PC-3 (cell line): ENCODE results near the gene MRPS9. TPM values are rescaled to one million over a fixed set of nuclear protein-coding genes. Genes with fewer than 3 reads are reported as not detected.

ENCODE experiments used
- ATAC-seq: fragments of 200-7000 bp; cut with Tn5 transposase; 2 replicates; pipeline ENCODE4 v1.9.1; 2020; ENCODE audit warnings: mild to moderate bottlenecking, moderate library complexity
- BruUV-seq: library from RNA; stranded (reverse); fragments of 400-500 nt; replicated peaks from 2 replicates; lab custom pipeline; 2021; lab: Mats Ljungman, UMichigan
- CTCF ChIA-PET: fragments of 300-600 bp; sonication (Branson Sonifier 250); formaldehyde crosslinking; loops from one replicate; lab custom pipeline; 2022; ENCODE audit warnings: antibody characterized with exemption; lab: Charles Lee
- POLR2A ChIA-PET: fragments of 300-600 bp; sonication (Branson Sonifier 250); formaldehyde crosslinking; loops from one replicate; lab custom pipeline; 2022; ENCODE audit warnings: antibody characterized with exemption; ENCODE audit not compliant: unreplicated experiment; lab: Charles Lee
- DNase-seq: peaks from one replicate; pipeline ENCODE4 v3.0.0-alpha.2; 2015
- H2AFZ ChIP-seq: fragments of 300-600 bp; sonication (generic); 2 replicates; pipeline ENCODE4 v1.6.0; 2016; ENCODE audit warnings: antibody characterized with exemption, low read length
- H3F3A ChIP-seq: fragments of 300-600 bp; sonication (generic); one replicate; pipeline ENCODE4 v1.6.0; 2017; ENCODE audit warnings: antibody characterized with exemption, low read length, control low read depth, mild to moderate bottlenecking; ENCODE audit not compliant: unreplicated experiment
- H3K27ac ChIP-seq: fragments of 300-600 bp; sonication (generic); 2 replicates; pipeline ENCODE4 v1.5.1; 2016; ENCODE audit warnings: mild to moderate bottlenecking, low read length
- H3K27me3 ChIP-seq: fragments of 300-600 bp; sonication (generic); 2 replicates; pipeline ENCODE4 v1.6.1; 2016; ENCODE audit warnings: low read length, mixed read lengths
- H3K36me3 ChIP-seq: fragments of 300-600 bp; sonication (generic); 2 replicates; pipeline ENCODE4 v1.6.1; 2016; ENCODE audit warnings: low read depth, mixed run types, low read length, mixed read lengths
- H3K4me1 ChIP-seq: fragments of 300-600 bp; sonication (generic); 2 replicates; pipeline ENCODE4 v1.5.1; 2016; ENCODE audit warnings: low read length; ENCODE audit not compliant: insufficient read depth
- H3K4me2 ChIP-seq: fragments of 300-600 bp; sonication (generic); 2 replicates; pipeline ENCODE4 v1.6.0; 2016; ENCODE audit warnings: low read length
- H3K4me3 ChIP-seq: fragments of 300-600 bp; sonication (generic); 2 replicates; pipeline ENCODE4 v1.5.1; 2016; ENCODE audit warnings: mild to moderate bottlenecking, low read length, mixed read lengths
- H3K79me2 ChIP-seq: fragments of 300-600 bp; sonication (generic); 2 replicates; pipeline ENCODE4 v1.6.1; 2017; ENCODE audit warnings: low read length, mixed read lengths
- H3K9ac ChIP-seq: fragments of 300-600 bp; sonication (generic); 2 replicates; pipeline ENCODE4 v1.6.0; 2016; ENCODE audit warnings: mild to moderate bottlenecking, low read length
- H3K9me2 ChIP-seq: fragments of 300-600 bp; sonication (generic); replicated peaks from 2 replicates; pipeline ENCODE4 v1.6.1; 2016; ENCODE audit warnings: mixed run types, low read length, mixed read lengths
- H3K9me3 ChIP-seq: fragments of 300-600 bp; sonication (generic); 2 replicates; pipeline ENCODE4 v1.6.1; 2016; ENCODE audit warnings: low read length, mixed read lengths
- H4K20me1 ChIP-seq: fragments of 300-600 bp; sonication (generic); 2 replicates; pipeline ENCODE4 v1.6.1; 2016; ENCODE audit warnings: low read length, mixed read lengths
- EZH2 ChIP-seq: fragments of 300-600 bp; sonication (generic); IDR thresholded peaks from one replicate; pipeline ENCODE4 v1.6.1; 2017; ENCODE audit warnings: antibody characterized with exemption, mild to moderate bottlenecking, low read length; ENCODE audit not compliant: unreplicated experiment
- EZH2phosphoT487 ChIP-seq: fragments of 300-600 bp; sonication (generic); IDR thresholded peaks from 2 replicates; pipeline ENCODE4 v1.6.1; 2018; ENCODE audit warnings: mild to moderate bottlenecking, antibody characterized with exemption, low read length, borderline replicate concordance
- intact Hi-C: fragments of 100-400 bp; cut with micrococcal nuclease; formaldehyde crosslinking; loops from 2 replicates; pipeline ENCODE4 v1.9.0; 2023
- total RNA-seq: library from RNA; depleted of rRNA; stranded (reverse); fragments of >200 nt; gene quantifications from 2 replicates; pipeline ENCODE4 v1.2.3, GENCODE V29; 2014
- TF ChIP-seq, protein P1 (sequence below): fragments of 300-600 bp; sonication (generic); conservative IDR thresholded peaks from 2 replicates; pipeline ENCODE4 v1.5.1; 2017; ENCODE audit warnings: antibody characterized with exemption, low read depth, mild to moderate bottlenecking, low read length

Gene MRPS9
- total RNA-seq, 1 experiment from 2014 or later: 64.0 TPM

DNA sequence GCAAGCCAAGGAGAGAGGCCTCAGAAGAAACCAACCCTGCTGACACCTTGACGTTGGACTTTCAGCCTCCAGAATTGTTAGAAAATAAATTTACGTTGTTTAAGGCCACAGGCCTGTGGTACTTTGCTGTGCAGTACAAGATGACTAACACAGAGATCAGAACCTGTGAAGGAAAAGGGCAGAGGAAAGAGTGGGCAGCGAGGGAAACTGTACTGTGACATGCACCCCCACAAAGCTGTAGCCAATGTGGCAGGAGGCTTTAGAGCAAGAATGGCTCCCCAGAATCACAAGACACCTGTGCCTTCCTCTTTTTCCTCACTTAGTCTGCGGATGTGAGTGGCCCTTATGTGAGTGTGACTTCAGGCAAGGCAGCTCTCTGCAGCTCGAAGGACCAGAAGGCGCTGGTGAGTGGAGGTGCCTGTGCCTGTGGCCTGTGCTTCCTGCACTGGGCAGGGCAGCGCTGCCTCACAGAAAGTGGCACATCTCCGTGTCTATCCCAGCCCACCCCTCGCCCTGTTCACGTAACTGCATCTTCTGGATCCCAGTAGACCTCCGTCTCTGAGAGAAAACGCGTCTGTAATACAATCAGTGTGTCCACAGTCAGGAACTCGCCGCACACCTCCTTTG lies 89.5 kb downstream of the MRPS9 start:
- Histone ChIP-seq H3K27ac (no peak overlapping the region), H3K9me3 (no peaks in the 10 kb centered on the region), H3K4me2 (no peak overlapping the region), H3F3A (no peaks in the 10 kb centered on the region), H4K20me1 (no peaks in the 10 kb centered on the region), H3K27me3 (peaks cover 25% of the 10 kb centered on the region), H3K36me3 (no peaks in the 10 kb centered on the region), H3K79me2 (no peaks in the 10 kb centered on the region), H3K4me3 (no peak overlapping the region), H3K9ac (no peak overlapping the region), H2AFZ (no peak overlapping the region), H3K9me2 (no peaks in the 10 kb centered on the region), H3K4me1 (no peaks in the 10 kb centered on the region)
- DNase-seq (no peak), ATAC-seq (no peak)
- BruUV-seq: no TSS peak
- POLR2A ChIA-PET: no interaction called here
- TF ChIP-seq EZH2phosphoT487 (no peak), EZH2 (no peak)
- TF ChIP-seq, protein P1, sequence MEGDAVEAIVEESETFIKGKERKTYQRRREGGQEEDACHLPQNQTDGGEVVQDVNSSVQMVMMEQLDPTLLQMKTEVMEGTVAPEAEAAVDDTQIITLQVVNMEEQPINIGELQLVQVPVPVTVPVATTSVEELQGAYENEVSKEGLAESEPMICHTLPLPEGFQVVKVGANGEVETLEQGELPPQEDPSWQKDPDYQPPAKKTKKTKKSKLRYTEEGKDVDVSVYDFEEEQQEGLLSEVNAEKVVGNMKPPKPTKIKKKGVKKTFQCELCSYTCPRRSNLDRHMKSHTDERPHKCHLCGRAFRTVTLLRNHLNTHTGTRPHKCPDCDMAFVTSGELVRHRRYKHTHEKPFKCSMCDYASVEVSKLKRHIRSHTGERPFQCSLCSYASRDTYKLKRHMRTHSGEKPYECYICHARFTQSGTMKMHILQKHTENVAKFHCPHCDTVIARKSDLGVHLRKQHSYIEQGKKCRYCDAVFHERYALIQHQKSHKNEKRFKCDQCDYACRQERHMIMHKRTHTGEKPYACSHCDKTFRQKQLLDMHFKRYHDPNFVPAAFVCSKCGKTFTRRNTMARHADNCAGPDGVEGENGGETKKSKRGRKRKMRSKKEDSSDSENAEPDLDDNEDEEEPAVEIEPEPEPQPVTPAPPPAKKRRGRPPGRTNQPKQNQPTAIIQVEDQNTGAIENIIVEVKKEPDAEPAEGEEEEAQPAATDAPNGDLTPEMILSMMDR: no peak
- CTCF ChIA-PET: no interaction called here
- intact Hi-C loops: no loop called here

DNA sequence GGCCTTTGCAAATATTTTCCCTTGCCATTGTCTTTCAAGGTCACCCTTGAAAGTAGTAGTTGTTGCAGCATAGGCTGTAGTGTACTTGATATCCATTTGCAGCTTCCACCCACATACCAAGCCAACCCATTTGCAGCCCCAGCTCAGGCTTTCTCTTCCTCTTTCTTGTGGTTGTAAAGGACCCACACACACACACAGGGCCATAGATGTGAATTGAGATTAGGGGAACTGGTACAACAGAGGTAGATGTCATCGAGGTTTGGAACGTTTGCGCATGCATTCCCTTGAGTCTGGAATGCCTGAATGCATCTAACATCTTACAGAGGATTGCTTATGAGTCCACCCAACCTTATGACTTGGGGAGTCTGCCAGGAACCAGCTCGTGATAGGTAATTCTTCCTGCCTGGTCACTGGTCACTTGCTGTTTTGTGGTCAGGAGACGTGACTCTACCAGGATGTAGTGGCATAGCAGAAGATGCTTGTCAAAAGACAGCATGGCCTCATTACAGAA lies 91.9 kb downstream of the MRPS9 start:
- H3K4me3 ChIP-seq: no peak overlapping the region
- no peaks in the 10 kb centered on the region for H3K79me2 ChIP-seq
- H3K9me3 ChIP-seq: no peaks in the 10 kb centered on the region
- H3K27me3 ChIP-seq: peaks cover 37% of the 10 kb centered on the region
- no peaks in the 10 kb centered on the region for H3F3A ChIP-seq
- no peak for ATAC-seq
- H2AFZ ChIP-seq: no peak overlapping the region
- CTCF ChIA-PET: no interaction called here
- no peaks in the 10 kb centered on the region for H3K36me3 ChIP-seq
- no peak overlapping the region for H3K4me2 ChIP-seq
- TF ChIP-seq EZH2 (no peak), EZH2phosphoT487 (no peak)
- TF ChIP-seq, protein P1: no peak
- no peaks in the 10 kb centered on the region for H4K20me1 ChIP-seq
- BruUV-seq: no TSS peak
- POLR2A ChIA-PET: no interaction called here
- intact Hi-C loops: no loop called here
- H3K27ac ChIP-seq: no peak overlapping the region
- no peak overlapping the region for H3K9ac ChIP-seq
- H3K9me2 ChIP-seq: no peaks in the 10 kb centered on the region
- H3K4me1 ChIP-seq: no peaks in the 10 kb centered on the region
- no peak for DNase-seq

DNA sequence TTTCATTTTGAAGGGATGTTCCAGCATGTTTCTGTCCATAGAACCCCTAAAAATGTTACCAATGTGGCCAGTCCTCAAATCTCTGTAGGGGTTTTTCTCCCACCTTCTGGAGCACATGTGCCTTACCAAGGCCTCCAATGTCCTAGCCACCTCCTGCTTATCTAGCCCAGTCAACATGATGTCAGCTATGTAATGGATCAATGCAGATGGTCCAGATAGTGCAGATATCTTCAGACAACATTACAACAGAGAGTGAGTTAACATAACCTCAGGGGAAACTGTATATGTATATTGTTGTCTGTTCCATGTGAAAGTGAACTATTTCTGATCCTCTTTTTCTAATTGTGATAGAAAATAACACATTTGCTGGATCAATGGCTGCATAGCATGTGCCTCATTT lies 92.7 kb downstream of the MRPS9 start:
- ChIA-PET CTCF (no interaction called here), POLR2A (no interaction called here)
- no peak overlapping the region for H3K27ac ChIP-seq
- H4K20me1 ChIP-seq: no peaks in the 10 kb centered on the region
- H3K9me2 ChIP-seq: no peaks in the 10 kb centered on the region
- H3K79me2 ChIP-seq: no peaks in the 10 kb centered on the region
- H3K4me3 ChIP-seq: no peak overlapping the region
- H3K4me1 ChIP-seq: no peaks in the 10 kb centered on the region
- no peaks in the 10 kb centered on the region for H3F3A ChIP-seq
- H3K4me2 ChIP-seq: no peak overlapping the region
- BruUV-seq: no TSS peak
- DNase-seq: no peak
- no peak for ATAC-seq
- TF ChIP-seq, protein P1: no peak
- no peak for TF ChIP-seq EZH2
- TF ChIP-seq EZH2phosphoT487: no peak
- H3K9ac ChIP-seq: no peak overlapping the region
- no peaks in the 10 kb centered on the region for H3K36me3 ChIP-seq
- H3K27me3 ChIP-seq: peaks cover 44% of the 10 kb centered on the region
- intact Hi-C loops: no loop called here
- H2AFZ ChIP-seq: no peak overlapping the region
- H3K9me3 ChIP-seq: no peaks in the 10 kb centered on the region
